Adrenal gland (tissue), 12 donors: ENCODE measurements around the gene DMAC2L. TPM values are rescaled to one million over a fixed set of nuclear protein-coding genes. Genes with fewer than 3 reads are reported as not detected.
A peak's percentile ranks its signal among the peaks of the same experiment; 100 is the strongest.

Experiments
- DNase-seq, 7 donors: peaks; one replicate each; pipeline ENCODE4 v3.0.0-alpha.2; 2019 to 2020
- H3K27ac ChIP-seq, 5 donors: fragments of 200-600 bp; sonication (generic) in 4 of 5; 1 replicate in 3 of 5; 2 replicates in 2 of 5; pipeline versions ENCODE4 v1.5.1 to v1.8.0; 2016 to 2020; ENCODE audit warnings: mild to moderate bottlenecking in 1 of 5
- H3K27me3 ChIP-seq: fragments of 200-600 bp; 2 replicates; pipeline ENCODE4 v1.8.0; 2021
- H3K36me3 ChIP-seq, 2 donors: fragments of 200-600 bp; replicated peaks in 1 of 2; 1 replicate in 1 of 2; 2 replicates in 1 of 2; pipeline versions ENCODE4 v1.5.1 to v1.8.0; 2018 to 2022
- H3K4me1 ChIP-seq, 2 donors: fragments of 200-600 bp; replicated peaks in 1 of 2; 1 replicate in 1 of 2; 2 replicates in 1 of 2; pipeline versions ENCODE4 v1.5.1 to v1.8.0; 2018 to 2021
- H3K4me3 ChIP-seq, 4 donors: fragments of 200-600 bp; sonication (generic) in 3 of 4; one replicate each; pipeline ENCODE4 v1.5.1; 2016 to 2018
- H3K9me3 ChIP-seq, 3 donors: fragments of 200-600 bp; sonication (generic) in 1 of 3; replicated peaks in 1 of 3; 1 replicate in 2 of 3; 2 replicates in 1 of 3; pipeline versions ENCODE4 v1.5.1 to v1.8.0; 2016 to 2021
- CTCF ChIP-seq, 6 experiments: fragments of 450-650 bp in 4 of 6; fragments of 200-600 bp in 2 of 6; sonication (generic) in 1 of 6; IDR thresholded peaks; 1 replicate in 5 of 6; 2 replicates in 1 of 6; pipeline versions ENCODE4 v1.5.1 to v1.8.0; 2016 to 2021; ENCODE audit warnings: antibody characterized with exemption in 6 of 6, mild to moderate bottlenecking in 2 of 6, moderate library complexity in 1 of 6
- POLR2A ChIP-seq, 2 donors: fragments of 450-650 bp; IDR thresholded peaks; one replicate each; pipeline ENCODE4 v1.6.1; 2017; ENCODE audit warnings: antibody characterized with exemption in 2 of 2, mild to moderate bottlenecking in 2 of 2, moderate library complexity in 1 of 2
- WGBS, 4 donors: extraction: QIAGEN DNeasy Blood & Tissue Kit in 2 of 4; methylation state at CpG; one replicate each; pipeline versions ENCODE4 v1.1.5 to v1.1.7; 2013 to 2017; 5-methylcytosine and 5-hydroxymethylcytosine counted together
- intact Hi-C, 2 donors: fragments of 100-400 bp; cut with DNase I; formaldehyde crosslinking; loops; one replicate each; pipeline versions ENCODE4 v1.14.1 to v1.15.0; 2022 to 2023
- polyA plus RNA-seq, 3 donors: library from polyadenylated mRNA; stranded (reverse); fragments of 200-250 nt in 2 of 3; fragments of 350-450 nt in 1 of 3; fragmentation: Illumina TruSeq in 1 of 3; extraction: RNeasy Lipid Tissue Mini Kit (QIAGEN cat#74804) in 1 of 3; gene quantifications; one replicate each; pipeline ENCODE4 v1.2.3, GENCODE V29; 2013 to 2014
- total RNA-seq, 9 donors: library from RNA; depleted of rRNA in 4 of 9; stranded (reverse); fragments of >200 nt in 4 of 9; fragments of 120-200 nt in 1 of 9; fragmentation: NEBNext Ultra II Directional in 1 of 9; extraction: Animal tissue kit (Norgen Biotek cat#: 25700) in 1 of 9; gene quantifications; one replicate each; pipeline versions ENCODE4 v1.1.0 to v1.2.4, GENCODE V29; 2013 to 2023
- donor health status: healthy with polysubstance abuse.
- donor health status: Bipolar disorder and iron deficiency.
- donor health status: DM: yes; HTN: yes; CAD: no.
- donor health status: DM: no; HTN: no; CAD: no.
- donor health status: DM: no; HTN: no; CAD: no.
- donor health status: DM: yes; HTN: yes; CAD: no.

The DMAC2L gene
- total and polyA plus RNA-seq, 12 donors = 4.8 to 19.9 (median 12.9) TPM

GRCh38 chr14:50321009-50321660 is 9.0 kb downstream of the DMAC2L start:
- peaks cover 0 to 23% of the 10 kb centered on the region in 2 donors for H3K36me3 ChIP-seq
- peaks cover 7 to 18% of the 10 kb centered on the region in 2 donors for H3K4me1 ChIP-seq
- no peaks in the 10 kb centered on the region for H3K27me3 ChIP-seq
- 3% methylated on average over 9 of the region's 9 CpGs for WGBS, 4 donors
- H3K4me3 ChIP-seq = peak overlapping the region in 1 of 4 donors; percentile 30
- H3K9me3 ChIP-seq = no peaks in the 10 kb centered on the region
- peak; percentile 54 to 87 (median 73) for DNase-seq
- TF ChIP-seq CTCF (IDR thresholded peaks at IDR 0.05) = peak; percentile 78 to 88 (median 83)
- no peak for TF ChIP-seq POLR2A (IDR thresholded peaks at IDR 0.05)
- peak overlapping the region in 4 of 5 donors; percentile 38 to 78 (median 64) for H3K27ac ChIP-seq
- intact Hi-C loops = loop anchor here in 1 of 2 donors (5.0 to 10.0 kb wide), 2 partner anchors 74 to 211 kb away; partner anchors contain the start of genes CDKL1 and MAP4K5

- intact Hi-C loops = no loop called here
- peaks cover 0 to 3% of the 10 kb centered on the region in 2 donors for H3K36me3 ChIP-seq
- no peak for TF ChIP-seq POLR2A (IDR thresholded peaks at IDR 0.05)
- TF ChIP-seq CTCF (IDR thresholded peaks at IDR 0.05) = no peak
- DNase-seq = no peak
- no peaks in the 10 kb centered on the region for H3K27me3 ChIP-seq
- no peak overlapping the region for H3K4me3 ChIP-seq
- no peaks in the 10 kb centered on the region for H3K9me3 ChIP-seq
- H3K4me1 ChIP-seq = peaks cover 0 to 21% of the 10 kb centered on the region in 2 donors
- no peak overlapping the region for H3K27ac ChIP-seq
Observed at GRCh38 chr14:50331596-50331995, 19.5 kb downstream of the DMAC2L start.

- DNase-seq = peak in 6 of 7 donors; percentile 48 to 81 (median 70)
- Histone ChIP-seq H3K4me3 (no peak overlapping the region), H3K4me1 (peaks cover 0 to 25% of the 10 kb centered on the region in 2 donors), H3K27me3 (no peaks in the 10 kb centered on the region), H3K27ac (peak overlapping the region in 1 of 5 donors; percentile 33), H3K9me3 (no peaks in the 10 kb centered on the region), H3K36me3 (peaks cover 0 to 3% of the 10 kb centered on the region in 2 donors)
- 16 to 37% (median 30%) methylated on average over 3 of the region's 3 CpGs for WGBS, 4 donors
- TF ChIP-seq POLR2A (IDR thresholded peaks at IDR 0.05) (no peak), CTCF (IDR thresholded peaks at IDR 0.05) (no peak)
- intact Hi-C loops = no loop called here
Observed at GRCh38 chr14:50333014-50333509, 20.9 kb downstream of the DMAC2L start.

- Histone ChIP-seq H3K27me3 (no peaks in the 10 kb centered on the region), H3K4me3 (no peak overlapping the region), H3K36me3 (no peaks in the 10 kb centered on the region), H3K27ac (no peak overlapping the region), H3K9me3 (no peaks in the 10 kb centered on the region), H3K4me1 (peaks cover 0 to 25% of the 10 kb centered on the region in 2 donors)
- no peak for TF ChIP-seq CTCF (IDR thresholded peaks at IDR 0.05)
- TF ChIP-seq POLR2A (IDR thresholded peaks at IDR 0.05) = no peak
- intact Hi-C loops = no loop called here
- DNase-seq = no peak
- 96 to 98% (median 97%) methylated on average over 8 of the region's 8 CpGs for WGBS, 4 donors
Observed at GRCh38 chr14:50334211-50334610, 22.1 kb downstream of the DMAC2L start.
